Raji (cell line): Measurements from ENCODE around the gene SLC2A4RG.

Experiments used
- POLR2A ChIP-seq: IDR thresholded peaks from 2 replicates; pipeline ENCODE4 v1.6.1; 2011; ENCODE audit warnings: low read depth, low read length, control low read depth; ENCODE audit not compliant: insufficient read depth

The SLC2A4RG gene

GRCh38 chr20:63732118-63733095 lies 7.2 kb upstream of the SLC2A4RG start:
- TF ChIP-seq POLR2A, result no peak

GRCh38 chr20:63733117-63733516 lies 6.5 kb upstream of the SLC2A4RG start:
- TF ChIP-seq POLR2A, result no peak

- no peak for TF ChIP-seq POLR2A
Measured at GRCh38 chr20:63733579-63734081, 5.9 kb upstream of the SLC2A4RG start.

- no peak for TF ChIP-seq POLR2A
Measured at GRCh38 chr20:63734111-63734945, 5.2 kb upstream of the SLC2A4RG start.

GRCh38 chr20:63734946-63735858 lies 4.4 kb upstream of the SLC2A4RG start:
- no peak for TF ChIP-seq POLR2A

DNA sequence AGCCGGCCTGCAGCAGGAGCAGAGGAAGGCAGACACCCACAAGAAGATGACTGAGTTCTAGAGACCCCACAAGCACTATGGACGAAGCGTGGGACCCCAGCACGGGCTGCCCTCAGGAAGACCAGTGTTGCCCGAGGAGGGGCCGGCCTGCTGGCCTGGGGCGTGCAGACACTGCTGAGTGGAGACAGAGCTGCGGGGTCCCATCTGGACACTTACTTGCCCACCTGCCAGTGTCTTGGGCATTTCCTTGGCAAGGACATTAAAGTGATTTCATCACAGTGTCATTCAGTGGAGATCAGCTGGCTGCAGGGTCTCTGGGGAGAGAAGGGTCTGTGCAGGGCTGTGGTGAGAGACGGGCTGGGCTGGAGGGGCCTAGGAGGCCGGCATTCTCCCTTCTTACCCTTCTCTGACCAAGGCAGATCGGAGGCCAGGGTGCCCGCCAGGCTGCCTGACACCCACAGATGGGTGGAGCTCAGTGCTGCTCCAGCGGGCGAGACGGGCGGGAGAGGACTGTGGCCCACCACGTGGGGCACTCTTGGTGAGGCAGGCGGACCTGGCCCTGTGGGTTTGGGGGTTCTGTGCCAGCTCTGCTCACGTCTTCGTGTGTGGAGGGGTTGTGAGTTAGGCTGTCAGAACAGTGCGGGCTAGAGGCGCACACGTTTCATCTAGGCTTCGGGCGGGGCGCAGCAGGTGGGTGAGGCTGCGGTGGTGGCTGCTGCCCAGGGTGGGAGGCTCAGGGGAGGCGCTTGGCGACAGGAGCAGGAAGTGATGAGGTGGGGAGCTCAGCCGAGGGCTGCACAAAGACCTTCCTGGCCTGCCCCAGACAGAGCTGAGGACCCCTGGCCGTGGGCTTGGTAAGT lies 3.5 kb upstream of the SLC2A4RG start, which contains the start of gene LIME1:
Gene LIME1, plus strand, starts transcription at position 806 of the 860 bp plus-strand sequence. CDS start 886 bp downstream, outside the sequence.
- TF ChIP-seq POLR2A, result no peak; the same call in 1 of the 2 replicates

- TF ChIP-seq POLR2A, result peak; percentile 6
Measured at GRCh38 chr20:63736893-63737694, 2.5 kb upstream of the SLC2A4RG start.

GRCh38 chr20:63737695-63737944 lies 2.0 kb upstream of the SLC2A4RG start:
- no peak for TF ChIP-seq POLR2A

DNA sequence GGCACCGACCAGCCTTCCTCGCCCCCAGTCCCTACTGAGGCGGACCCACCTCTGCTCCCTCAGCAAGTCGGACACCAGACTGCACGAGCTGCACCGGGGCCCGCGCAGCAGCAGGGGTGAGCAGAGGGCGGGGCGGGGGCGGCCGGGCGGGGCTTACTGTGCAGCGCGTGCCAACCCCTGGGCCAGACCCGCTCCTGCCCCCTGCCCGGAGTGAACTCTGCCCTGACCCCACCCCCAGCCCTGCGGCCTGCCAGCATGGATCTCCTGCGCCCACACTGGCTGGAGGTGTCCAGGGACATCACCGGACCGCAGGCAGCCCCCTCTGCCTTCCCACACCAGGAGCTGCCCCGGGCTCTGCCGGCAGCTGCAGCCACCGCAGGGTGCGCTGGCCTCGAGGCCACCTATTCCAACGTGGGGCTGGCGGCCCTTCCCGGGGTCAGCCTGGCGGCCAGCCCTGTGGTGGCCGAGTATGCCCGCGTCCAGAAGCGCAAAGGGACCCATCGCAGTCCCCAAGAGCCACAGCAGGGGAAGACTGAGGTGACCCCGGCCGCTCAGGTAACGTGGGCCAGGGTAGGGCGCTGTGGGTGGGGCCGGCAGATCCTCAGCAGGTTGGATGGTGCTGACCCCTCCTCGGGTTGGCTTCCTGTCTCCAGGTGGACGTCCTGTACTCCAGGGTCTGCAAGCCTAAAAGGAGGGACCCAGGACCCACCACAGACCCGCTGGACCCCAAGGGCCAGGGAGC lies 1.5 kb upstream of the SLC2A4RG start:
- TF ChIP-seq POLR2A, result peak; percentile 71

DNA sequence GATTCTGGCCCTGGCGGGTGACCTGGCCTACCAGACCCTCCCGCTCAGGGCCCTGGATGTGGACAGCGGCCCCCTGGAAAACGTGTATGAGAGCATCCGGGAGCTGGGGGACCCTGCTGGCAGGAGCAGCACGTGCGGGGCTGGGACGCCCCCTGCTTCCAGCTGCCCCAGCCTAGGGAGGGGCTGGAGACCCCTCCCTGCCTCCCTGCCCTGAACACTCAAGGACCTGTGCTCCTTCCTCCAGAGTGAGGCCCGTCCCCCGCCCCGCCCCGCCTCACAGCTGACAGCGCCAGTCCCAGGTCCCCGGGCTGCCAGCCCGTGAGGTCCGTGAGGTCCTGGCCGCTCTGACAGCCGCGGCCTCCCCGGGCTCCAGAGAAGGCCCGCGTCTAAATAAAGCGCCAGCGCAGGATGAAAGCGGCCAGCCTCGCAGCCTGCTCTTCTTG lies 868 bp upstream of the SLC2A4RG start:
- TF ChIP-seq POLR2A, result no peak

GRCh38 chr20:63740070-63740626 lies 572 bp downstream of the SLC2A4RG start:
- no peak for TF ChIP-seq POLR2A
